HG02973 (cell line): ENCODE data around the gene PRKAR1B.

ENCODE experiments used
- ATAC-seq: cut with Tn5 transposase; IDR thresholded peaks from one replicate; pipeline ENCODE4 v1.9.1; 2021; ENCODE audit warnings: moderate library complexity; ENCODE audit not compliant: unreplicated experiment

PRKAR1B gene

DNA sequence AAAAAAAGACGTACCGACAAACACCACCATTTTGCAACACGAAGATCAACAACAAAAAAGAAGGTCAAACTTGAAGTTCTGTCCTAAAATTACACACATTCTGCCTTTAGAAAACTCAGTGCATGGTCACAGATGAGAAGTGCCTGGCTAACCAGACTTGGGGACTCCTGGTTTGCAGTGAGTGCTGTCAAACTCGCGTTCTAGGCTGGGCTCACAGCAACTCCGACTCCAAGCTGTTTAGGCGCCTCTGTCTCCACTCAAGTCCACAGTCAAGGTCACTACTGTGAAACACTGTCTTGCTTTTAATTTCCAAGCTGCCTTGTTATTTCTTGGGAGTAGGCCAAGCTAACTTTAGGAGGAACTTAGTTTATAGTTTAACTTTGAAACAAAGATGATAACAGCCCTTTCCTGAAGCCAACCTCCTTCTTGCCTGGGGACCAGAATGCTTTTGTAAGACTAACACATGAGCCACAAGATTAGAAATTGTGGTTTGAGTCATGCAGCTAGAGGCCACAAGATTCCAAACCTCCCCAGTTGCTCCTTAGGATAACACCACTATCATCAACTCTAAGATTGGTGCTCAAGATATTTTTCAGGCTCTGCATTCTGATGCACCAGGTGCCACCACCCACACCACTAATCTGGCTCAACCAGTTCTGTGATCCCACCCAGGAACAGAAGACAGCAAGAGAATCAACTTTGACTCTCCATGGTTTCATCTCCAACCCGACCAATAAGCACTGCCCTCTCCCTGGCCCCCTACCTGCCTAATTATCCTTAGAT lies 1.7 kb downstream of the PRKAR1B start:
- ATAC-seq, result no peak

DNA sequence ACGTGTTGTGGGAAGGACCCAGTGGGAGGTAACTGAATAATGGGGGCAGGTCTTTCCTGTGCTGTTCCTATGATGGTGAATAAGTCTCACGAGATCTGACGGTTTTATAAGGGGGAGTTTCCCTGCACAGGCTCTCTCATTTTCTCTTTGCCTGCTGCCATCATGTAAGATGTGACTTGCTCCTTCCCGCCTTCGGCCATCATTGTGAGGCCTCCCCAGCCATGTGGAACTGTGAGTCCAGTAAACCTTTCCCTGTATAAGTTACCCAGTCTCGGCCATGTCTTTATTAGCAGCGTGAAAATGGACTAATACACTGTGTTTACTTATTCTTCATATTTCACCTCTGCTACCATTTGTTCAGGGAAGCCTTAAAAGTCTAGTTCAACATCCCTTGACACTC lies 2.8 kb downstream of the PRKAR1B start:
- no peak for ATAC-seq

DNA sequence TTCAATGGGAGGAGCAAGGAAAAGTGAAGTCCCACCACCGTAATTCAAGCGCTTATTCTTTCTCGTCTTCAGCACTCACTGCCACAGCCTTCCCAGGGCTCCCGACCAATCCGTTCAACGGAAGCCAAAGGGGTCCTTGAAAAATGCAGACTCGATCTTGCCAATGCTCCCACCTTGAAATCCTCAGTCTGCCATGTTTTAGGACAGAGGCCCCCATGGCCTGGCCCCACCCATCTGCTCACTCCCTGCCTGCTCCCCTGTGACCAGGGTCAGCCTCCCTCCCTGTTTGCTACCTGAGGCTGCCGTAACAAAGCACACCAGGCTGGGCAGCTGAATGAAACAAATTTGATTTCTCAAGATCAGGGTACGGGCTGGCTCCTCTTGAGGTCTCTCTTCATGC lies 3.5 kb downstream of the PRKAR1B start:
- no peak for ATAC-seq

DNA sequence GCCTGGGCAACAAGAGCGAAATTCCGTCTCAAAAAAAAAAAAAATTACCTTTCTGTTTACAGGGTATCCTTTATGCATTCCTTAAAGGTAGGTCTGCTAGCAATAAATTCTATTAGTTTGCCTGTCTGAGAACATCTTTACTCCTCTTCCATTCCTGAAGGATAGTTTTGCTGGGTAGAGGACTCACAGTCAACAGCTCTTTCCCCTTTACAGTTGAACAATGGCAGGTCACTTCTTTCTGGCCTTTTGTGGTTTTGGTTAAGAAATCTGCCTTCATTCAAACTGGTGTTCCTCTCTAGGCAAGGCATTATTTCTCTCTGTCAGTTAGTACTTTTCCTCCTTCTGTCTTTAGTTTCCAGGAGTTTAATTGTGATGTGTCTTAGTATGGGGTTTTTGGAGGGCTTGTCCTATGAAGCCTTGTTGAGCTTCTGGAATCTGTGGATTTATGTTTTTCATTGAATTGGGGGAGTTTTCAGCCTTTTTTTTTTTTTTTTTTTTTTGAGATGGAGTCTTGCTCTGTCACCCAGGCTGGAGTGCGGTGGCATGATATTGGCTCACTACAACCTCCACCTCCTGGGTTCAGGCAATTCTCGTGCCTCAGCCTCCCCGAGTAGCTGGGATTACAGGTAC lies 5.3 kb downstream of the PRKAR1B start:
- no peak for ATAC-seq

DNA sequence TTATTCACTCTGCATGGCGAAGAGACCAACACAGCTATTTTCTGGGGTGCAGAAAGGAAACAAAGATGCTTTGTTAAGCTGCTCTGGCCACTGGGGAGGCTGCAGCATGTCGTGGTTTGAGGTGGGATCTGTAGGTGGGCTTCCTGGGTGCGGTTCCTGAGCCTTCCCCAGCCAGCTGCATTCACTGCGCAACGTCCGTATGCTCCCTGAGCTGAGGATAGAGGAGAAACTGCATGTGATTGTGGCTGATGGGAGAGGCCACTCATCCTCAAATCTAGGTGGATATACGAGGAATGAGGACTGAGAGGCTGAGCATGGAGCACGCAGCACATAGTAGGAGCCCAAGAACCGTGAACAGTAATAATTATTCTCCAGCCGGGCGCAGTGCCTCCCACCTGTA lies 10.4 kb downstream of the PRKAR1B start:
- no peak for ATAC-seq

DNA sequence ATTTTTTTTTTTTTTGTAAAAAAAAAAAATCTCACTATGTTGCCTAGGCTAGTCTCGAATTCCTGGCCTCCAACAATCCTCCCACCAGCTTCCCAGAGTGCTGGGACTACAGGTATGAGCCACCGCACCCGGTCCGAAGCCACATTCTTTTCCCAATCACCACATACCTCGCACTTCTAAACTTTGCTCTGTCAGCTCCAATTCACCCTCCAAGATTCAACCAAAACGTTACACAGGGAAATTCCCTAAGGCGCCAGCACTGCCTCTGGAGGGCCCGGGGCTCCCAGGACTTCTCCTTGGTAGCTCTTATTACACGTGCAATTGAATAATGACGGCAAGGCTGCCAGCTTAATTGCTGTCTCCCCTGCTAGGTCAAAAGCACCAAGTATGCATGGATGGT lies 10.9 kb downstream of the PRKAR1B start:
- no peak for ATAC-seq

DNA sequence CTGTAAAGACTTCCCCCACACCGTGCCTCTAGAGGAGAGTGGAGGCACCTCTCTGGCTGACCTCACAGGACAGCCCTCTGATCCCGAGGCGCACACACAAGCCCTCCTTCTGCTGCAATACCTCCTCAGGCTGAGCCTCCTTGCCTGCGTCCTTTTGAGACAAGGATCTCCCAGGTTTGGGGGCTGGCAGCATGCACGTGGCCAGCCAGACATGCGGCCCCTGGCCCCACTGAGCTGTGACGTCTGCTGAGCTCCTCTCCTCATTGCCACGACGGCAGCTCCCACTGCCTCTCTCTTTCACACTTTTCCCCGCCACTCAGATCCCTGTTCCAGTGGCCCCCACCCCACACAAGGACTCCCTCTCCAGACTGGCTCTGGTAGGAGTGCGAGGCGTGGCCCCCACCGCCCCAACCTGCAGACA lies 12.8 kb downstream of the PRKAR1B start:
- ATAC-seq, result no peak

DNA sequence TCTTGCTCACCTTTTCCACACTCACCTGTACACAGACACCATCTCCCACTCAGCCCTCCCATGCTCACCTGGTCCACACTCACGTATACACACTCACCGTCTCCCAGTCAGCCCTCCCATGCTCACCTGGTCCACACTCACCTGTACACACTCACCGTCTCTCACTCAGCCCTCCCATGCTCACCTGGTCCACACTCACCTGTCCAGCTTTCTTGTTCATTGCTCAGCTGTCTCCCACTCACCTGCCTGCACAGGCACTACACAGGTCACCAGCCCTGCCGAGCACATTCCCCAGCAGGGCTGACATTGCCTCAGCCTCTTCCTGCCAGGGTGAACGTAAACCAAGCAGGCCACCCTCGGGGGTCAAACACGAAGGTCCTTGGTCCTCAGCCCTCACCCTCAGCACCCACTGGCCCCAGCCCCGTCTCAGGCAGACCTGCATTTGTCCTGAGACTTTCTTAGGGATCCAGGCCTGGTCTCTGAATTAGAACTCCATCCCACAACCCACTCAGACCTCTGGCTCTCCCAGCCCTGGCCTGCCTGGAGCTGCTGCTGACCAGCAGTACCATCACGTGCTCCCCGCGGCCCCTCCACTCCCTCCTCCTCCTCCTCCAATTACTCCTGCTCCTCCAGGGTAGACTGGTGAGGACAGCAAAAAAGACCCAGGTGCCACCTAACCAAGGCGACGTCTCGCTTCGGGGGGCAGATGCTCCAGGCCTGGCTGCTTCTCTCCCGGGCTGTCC lies 13.4 kb downstream of the PRKAR1B start:
- ATAC-seq, result no peak

DNA sequence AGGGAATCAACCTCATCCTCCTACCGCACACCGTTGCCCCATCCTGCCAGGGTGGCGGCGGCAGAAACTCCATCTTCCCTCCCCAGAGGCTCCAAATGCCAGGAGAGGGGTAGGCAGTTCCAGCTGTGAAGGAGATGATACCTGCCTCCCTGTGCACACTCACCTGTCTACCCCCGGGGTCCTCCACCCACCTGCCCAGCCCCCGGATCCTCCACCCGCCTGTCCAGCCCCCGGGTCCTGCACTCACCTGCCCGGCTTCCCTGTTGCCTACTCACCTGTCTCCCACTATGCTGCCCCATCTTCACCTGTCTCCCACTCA lies 14.0 kb downstream of the PRKAR1B start:
- no peak for ATAC-seq

DNA sequence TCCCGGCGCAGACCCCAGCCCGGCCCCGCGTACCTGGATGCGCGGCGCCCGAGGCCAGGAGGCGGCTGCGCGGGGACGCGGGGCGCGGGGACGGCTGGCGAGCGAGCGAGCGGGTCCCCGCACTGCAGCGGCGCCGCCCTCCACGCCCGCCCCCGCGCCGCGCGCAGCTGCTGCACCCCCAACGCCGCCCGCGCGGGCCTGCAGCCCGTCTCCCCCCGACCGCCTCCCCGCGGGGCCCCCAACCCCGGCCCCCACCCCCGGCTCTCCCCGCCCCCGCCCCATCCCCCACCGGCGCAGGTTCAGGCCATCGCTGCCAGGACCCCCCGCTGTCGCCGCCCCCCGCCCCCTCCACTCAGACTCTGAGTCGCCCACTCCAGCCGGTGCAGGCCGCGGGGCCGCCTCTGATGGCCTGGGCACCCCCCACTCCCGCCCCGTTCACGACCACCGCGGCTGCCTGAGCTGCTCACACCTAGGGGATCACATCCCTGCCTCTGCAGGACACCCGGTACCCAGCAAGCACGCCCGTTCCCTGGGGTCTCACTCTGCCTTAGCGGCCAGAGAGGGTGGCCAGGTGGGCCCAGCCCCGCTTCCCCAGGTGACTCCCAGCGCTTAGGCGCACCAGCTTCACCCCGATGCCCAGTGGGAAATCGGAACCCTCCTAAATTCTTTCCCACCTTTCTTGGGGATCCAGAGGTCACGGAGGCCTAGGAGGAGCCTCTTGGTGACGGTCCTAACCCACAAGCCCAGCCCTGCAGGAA lies 14.5 kb downstream of the PRKAR1B start:
- no peak for ATAC-seq

DNA sequence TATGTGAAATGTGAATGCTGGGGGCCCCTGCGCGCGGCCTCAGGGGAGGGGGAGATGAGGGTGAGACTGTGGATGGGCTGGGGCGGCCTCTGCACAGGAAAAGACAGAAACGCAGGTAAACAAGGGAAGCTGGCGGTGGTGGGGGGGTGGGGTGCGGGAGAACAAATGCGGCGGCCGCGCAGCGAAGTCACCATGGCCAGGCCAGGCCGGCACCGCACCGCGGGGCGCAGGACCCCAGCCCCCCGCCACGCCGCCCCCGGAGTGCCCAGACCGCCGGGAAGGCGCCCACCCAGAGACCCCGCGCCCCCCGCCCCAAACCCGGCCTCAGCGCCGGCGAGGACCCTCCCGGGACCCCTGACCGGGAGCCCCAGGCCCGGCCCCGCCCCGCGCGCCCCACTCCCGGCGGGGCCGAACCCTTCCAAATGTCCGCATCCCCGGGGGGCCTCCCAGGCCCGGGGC lies 15.1 kb downstream of the PRKAR1B start:
- no peak for ATAC-seq

DNA sequence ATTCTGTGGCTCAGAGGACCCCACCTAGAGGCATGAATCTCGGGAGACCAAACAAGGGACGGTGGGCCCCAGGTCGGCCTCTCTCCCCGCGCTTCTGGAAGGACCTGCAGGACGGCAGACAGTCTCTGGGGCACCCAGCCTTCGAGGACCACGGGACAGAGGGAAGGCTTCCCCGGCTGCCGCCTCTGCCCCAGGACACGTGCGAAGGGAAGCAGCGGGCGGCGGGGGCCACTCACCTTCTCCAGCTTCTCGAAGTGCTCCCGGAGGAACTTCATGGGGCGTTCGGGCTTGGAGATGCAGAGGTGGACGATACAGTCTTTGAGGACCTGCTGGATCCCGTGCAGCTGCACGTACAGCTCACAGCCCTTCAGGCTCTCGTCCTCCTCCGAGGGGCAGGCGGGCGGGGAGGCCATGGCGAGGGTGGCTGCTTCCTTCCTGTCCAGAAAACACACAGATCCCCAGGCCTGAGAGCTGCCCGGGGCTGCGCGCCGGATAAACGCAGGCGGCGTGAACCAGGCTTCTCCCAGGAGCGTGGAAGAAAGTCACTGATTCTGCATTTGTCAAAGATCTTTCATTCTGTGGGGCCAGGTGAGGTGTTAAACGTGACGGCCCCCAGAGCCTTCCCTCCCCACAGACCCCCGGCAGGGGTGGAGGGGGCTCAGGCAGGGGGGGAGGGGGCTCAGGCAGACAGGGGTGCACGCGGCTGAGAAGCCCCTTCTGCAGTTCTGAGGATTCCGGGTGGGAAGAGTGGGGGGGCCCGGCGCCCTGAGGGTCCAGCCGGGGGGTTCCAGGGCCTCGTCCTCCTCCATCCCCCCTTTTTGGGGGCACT lies 15.8 kb downstream of the PRKAR1B start:
- ATAC-seq, result no peak

DNA sequence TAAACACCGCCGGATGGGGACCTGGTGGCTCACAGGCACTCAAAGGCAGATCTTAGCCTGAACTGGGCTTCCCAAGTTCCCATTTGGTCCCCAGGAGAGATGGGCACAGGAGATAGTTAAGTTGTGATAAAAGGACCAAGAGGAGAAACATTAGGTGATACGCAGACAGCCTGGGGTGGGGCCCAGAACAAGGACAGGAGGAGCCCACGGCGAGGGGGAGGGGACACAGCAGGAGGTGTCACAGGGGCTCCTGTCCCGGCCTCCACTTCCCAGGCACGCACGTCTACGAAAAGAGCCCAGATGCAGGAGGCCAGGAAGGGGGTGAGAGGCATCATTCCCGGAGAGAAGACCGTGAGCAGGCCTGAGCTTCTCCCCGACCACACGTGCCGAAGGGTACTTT lies 16.9 kb downstream of the PRKAR1B start:
- ATAC-seq, result no peak

DNA sequence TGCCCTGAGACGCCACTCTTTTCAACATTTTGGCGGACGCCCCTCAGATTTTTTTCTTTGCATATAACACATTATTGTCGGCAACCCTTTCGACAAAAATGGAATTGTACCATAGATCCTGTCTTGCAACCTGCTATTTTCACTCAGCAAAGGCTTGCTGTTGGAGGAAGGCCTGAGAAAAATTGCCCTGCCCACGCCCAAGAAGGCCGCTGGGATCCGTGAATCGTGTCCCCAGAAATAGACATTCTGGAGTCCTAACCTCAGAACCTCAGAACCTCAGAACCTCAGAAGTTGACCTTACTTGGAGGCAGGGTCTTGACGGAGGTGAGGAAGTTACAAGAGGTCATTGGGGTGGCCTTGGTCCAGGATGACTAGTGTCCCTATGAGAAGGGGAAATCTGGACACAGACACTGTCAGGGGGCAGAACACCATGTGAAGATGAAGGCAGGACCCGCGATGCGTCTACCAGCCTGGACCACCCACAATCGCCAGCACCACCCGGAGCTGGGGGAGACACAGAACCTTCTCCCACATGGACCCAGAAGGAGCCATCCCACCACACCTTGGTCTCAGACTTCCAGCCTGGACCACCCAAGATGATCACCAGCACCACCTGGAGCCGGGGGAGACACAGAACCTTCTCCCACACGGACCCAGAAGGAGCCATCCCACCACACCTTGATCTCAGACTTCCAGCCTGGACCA lies 19.6 kb downstream of the PRKAR1B start:
- ATAC-seq, result no peak

DNA sequence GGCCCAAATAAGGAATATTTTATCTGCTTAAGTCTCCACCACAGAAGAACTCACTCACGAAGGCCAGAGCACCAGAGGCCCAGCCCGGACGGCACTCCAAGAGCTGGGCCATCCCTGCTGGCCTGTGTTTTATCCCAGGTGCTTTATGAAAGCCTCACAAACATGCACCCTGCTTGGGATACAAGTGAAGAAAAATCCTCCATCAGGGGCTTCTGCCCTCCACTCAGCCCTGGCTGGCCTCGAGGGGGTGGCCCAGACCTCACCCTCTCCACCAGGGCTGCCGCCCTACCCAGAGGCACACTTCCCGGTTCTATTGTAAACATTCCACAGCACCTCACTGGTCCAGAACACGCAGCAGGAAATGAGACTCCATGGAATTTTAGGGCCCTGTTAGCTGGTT lies 20.4 kb downstream of the PRKAR1B start:
- ATAC-seq, result no peak

DNA sequence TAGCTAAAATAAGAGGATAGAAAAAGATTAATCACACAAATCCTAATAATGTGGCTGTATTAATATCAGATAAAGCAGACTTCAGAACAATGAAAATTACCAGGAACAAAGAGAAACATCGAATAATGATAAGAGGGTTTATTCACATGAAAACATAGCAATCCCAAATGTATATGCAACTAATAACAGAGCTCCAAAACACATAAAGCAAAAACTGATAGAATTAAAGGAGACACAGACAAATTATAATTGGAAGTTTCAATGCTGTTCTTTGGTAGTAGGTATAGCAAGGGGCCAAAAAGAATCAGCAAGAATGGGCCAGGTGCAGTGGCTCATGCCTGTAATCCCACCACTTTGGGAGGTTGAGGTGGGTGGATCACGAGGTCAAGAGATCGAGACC lies 24.0 kb downstream of the PRKAR1B start:
- no peak for ATAC-seq

DNA sequence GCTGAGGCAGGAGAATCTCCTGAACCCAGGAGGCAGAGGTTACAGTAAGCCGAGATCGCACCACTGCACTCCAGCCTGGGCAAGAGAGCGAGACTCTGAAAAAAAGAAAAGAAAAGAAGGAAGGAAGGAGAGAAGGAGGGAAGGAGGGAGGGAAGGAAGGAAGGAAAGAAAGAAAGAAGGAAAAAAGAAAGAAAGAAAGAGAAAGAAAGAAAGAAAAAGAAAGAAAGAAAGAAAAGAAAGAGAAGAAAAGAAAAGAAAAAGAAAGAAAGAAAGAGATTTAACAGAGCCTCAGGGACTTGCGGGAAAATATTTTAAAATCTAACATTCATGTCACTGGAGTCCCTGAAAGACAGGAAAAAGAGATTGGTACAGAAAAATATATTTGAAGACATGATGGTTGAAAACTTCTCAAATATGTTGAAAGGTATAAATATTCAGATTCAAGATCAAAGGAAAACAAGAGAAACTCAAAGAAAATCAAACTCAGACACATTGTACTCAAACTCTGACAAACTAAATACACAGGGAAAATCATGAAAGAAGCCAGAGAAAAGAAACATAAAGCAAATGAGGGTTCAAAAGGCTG lies 25.9 kb downstream of the PRKAR1B start:
- ATAC-seq, result no peak

DNA sequence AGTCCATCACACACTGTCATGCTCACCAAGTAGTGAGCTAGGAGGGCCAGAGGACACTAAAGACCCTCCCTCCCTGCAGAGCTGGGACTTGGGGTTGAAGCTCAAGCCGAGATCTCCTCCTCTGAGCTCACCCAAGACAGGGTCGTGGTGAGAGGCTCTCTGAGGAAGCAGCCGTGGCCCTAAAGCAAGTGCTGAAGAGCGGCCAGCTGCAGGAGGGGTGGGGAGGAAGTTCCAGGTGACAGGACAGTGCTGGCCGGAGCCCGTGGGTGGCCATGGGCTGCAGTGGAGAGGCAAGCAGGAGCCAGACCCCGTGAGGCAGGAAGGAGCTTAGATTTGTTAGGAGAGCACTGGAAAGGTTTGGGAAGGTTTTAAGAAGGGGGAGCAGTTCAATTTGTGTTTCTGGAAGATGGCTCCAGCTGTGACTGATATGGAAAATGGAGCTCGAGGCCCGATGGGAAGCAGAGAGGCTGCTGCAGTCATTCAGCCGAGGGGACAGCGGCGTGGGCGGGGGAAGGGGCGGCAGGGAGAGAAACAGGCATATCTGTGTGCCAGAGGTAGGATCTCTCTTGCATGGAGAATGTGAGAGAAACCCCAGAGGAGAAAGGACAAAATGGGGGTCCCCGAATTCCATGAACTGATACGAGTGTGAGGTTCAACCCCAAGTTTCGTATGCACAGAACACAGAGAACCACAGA lies 27.5 kb downstream of the PRKAR1B start:
- no peak for ATAC-seq
